Neural cell (in vitro differentiated cells): Measurements from ENCODE around the gene ADRA2B.

Experiments used
- EP300 ChIP-seq: fragments of 450-650 bp; conservative IDR thresholded peaks from 2 replicates; pipeline ENCODE4 v1.6.1; 2014; ENCODE audit warnings: antibody characterized with exemption, mild to moderate bottlenecking, moderate library complexity; ENCODE audit not compliant: poor library complexity, severe bottlenecking
- POLR2AphosphoS5 ChIP-seq: IDR thresholded peaks from 2 replicates; pipeline ENCODE4 v1.6.1; 2012
- REST ChIP-seq: IDR thresholded peaks from 2 replicates; pipeline ENCODE4 v1.6.1; 2012; ENCODE audit warnings: borderline replicate concordance
- TAF1 ChIP-seq: IDR thresholded peaks from 2 replicates; pipeline ENCODE4 v1.6.1; 2012; ENCODE audit warnings: low read depth
- TF ChIP-seq, protein P1 (sequence below): fragments of 450-650 bp; IDR thresholded peaks from 2 replicates; pipeline ENCODE4 v1.5.1; 2014; ENCODE audit warnings: antibody characterized with exemption, mild to moderate bottlenecking, moderate library complexity; ENCODE audit not compliant: poor library complexity, severe bottlenecking

GRCh38 chr2:96116879-96117533 is 635 bp upstream of the ADRA2B start:
- no peak for TF ChIP-seq REST
- TF ChIP-seq, protein P1, sequence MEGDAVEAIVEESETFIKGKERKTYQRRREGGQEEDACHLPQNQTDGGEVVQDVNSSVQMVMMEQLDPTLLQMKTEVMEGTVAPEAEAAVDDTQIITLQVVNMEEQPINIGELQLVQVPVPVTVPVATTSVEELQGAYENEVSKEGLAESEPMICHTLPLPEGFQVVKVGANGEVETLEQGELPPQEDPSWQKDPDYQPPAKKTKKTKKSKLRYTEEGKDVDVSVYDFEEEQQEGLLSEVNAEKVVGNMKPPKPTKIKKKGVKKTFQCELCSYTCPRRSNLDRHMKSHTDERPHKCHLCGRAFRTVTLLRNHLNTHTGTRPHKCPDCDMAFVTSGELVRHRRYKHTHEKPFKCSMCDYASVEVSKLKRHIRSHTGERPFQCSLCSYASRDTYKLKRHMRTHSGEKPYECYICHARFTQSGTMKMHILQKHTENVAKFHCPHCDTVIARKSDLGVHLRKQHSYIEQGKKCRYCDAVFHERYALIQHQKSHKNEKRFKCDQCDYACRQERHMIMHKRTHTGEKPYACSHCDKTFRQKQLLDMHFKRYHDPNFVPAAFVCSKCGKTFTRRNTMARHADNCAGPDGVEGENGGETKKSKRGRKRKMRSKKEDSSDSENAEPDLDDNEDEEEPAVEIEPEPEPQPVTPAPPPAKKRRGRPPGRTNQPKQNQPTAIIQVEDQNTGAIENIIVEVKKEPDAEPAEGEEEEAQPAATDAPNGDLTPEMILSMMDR = peak; percentile 94
- TF ChIP-seq TAF1 = no peak
- no peak for TF ChIP-seq EP300
- no peak for TF ChIP-seq POLR2AphosphoS5
